Caco-2 (cell line): ENCODE measurements around the gene ZDHHC14. TPM values are rescaled to one million over a fixed set of nuclear protein-coding genes. Genes with fewer than 3 reads are reported as not detected.

Experiments
- BruUV-seq: library from RNA; stranded (reverse); fragments of 400-500 nt; replicated peaks from 2 replicates; lab custom pipeline; 2021; lab: Mats Ljungman, UMichigan
- CTCF ChIA-PET: fragments of 300-600 bp; sonication (Branson Sonifier 250); formaldehyde crosslinking; loops from one replicate; lab custom pipeline; 2022; ENCODE audit warnings: antibody characterized with exemption; lab: Charles Lee
- POLR2A ChIA-PET: fragments of 300-600 bp; sonication (Branson Sonifier 250); formaldehyde crosslinking; loops from one replicate; lab custom pipeline; 2022; ENCODE audit warnings: antibody characterized with exemption; lab: Charles Lee
- DNase-seq, 2 experiments: peaks; one replicate each; pipeline versions ENCODE4 v3.0.0 to v3.0.0-alpha.2; 2020 to 2022
- H3K27me3 ChIP-seq: replicated peaks from 2 replicates; pipeline ENCODE4 v1.6.0; 2011; ENCODE audit warnings: low read length; ENCODE audit not compliant: control insufficient read depth, insufficient read depth
- H3K36me3 ChIP-seq: 2 replicates; pipeline ENCODE4 v1.5.1; 2011; ENCODE audit warnings: low read length; ENCODE audit not compliant: control insufficient read depth, insufficient read depth
- H3K4me1 ChIP-seq: fragments of 250-450 bp; sonication (Bioruptor Pico); 2 replicates; pipeline ENCODE4 v1.5.1; 2020; ENCODE audit warnings: mild to moderate bottlenecking
- H3K4me3 ChIP-seq: 2 replicates; pipeline ENCODE4 v1.5.1; 2011; ENCODE audit warnings: low read depth, mild to moderate bottlenecking, control low read depth, low read length
- H3K9me3 ChIP-seq: fragments of 250-450 bp; sonication (Bioruptor Pico); 2 replicates; pipeline ENCODE4 v1.5.1; 2020; ENCODE audit warnings: mild to moderate bottlenecking, moderate library complexity
- H3K27ac Mint-ChIP-seq: one replicate; pipeline ENCODE4 v1.8.0; 2022; ENCODE audit warnings: mixed read lengths; ENCODE audit not compliant: unreplicated experiment
- H3K27me3 Mint-ChIP-seq: one replicate; pipeline ENCODE4 v1.8.0; 2022; ENCODE audit warnings: mixed read lengths; ENCODE audit not compliant: insufficient read depth, unreplicated experiment
- H3K36me3 Mint-ChIP-seq: one replicate; pipeline ENCODE4 v1.8.0; 2022; ENCODE audit warnings: mild to moderate bottlenecking, mixed read lengths; ENCODE audit not compliant: insufficient read depth, unreplicated experiment
- H3K4me1 Mint-ChIP-seq: one replicate; pipeline ENCODE4 v1.8.0; 2022; ENCODE audit warnings: low read depth, mixed read lengths; ENCODE audit not compliant: unreplicated experiment
- H3K4me3 Mint-ChIP-seq: one replicate; pipeline ENCODE4 v1.8.0; 2022; ENCODE audit warnings: mild to moderate bottlenecking, moderate library complexity, mixed read lengths; ENCODE audit not compliant: unreplicated experiment
- H3K9me3 Mint-ChIP-seq: one replicate; pipeline ENCODE4 v1.8.0; 2022; ENCODE audit warnings: mixed read lengths; ENCODE audit not compliant: unreplicated experiment
- CTCF ChIP-seq, 2 experiments: fragments of 200-600 bp in 1 of 2; IDR thresholded peaks; 1 replicate in 1 of 2; 2 replicates in 1 of 2; pipeline versions ENCODE4 v1.5.1 to v1.8.0; 2011 to 2022; ENCODE audit warnings: antibody characterized with exemption in 1 of 2, control low read depth in 1 of 2, inconsistent platforms in 1 of 2, low read depth in 1 of 2, low read length in 1 of 2, mild to moderate bottlenecking in 1 of 2, moderate library complexity in 1 of 2; ENCODE audit not compliant: insufficient read depth in 1 of 2, severe bottlenecking in 1 of 2, unreplicated experiment in 1 of 2
- intact Hi-C: fragments of 100-400 bp; cut with micrococcal nuclease; formaldehyde crosslinking; loops from one replicate; pipeline ENCODE4 v1.10.0; 2022; ENCODE audit not compliant: unreplicated experiment
- total RNA-seq: library from RNA; stranded (reverse); gene quantifications from 2 replicates; pipeline ENCODE4 v1.2.3, GENCODE V29; 2022

Gene ZDHHC14
- total RNA-seq, 1 experiment from 2014 or later, result 22.1 TPM

GRCh38 chr6:157592541-157592940 lies 211.6 kb downstream of the ZDHHC14 start:
- intact Hi-C loops, result no loop called here
- POLR2A ChIA-PET, result no interaction called here
- H3K9me3 Mint-ChIP-seq, result peaks cover 28% of the 10 kb centered on the region

GRCh38 chr6:157592980-157593379 lies 212.0 kb downstream of the ZDHHC14 start:
- peaks cover 30% of the 10 kb centered on the region for H3K36me3 Mint-ChIP-seq
- H3K4me1 Mint-ChIP-seq, result peaks cover 20% of the 10 kb centered on the region
- Histone ChIP-seq H3K9me3 (peaks cover 17% of the 10 kb centered on the region), H3K4me1 (peaks cover 12% of the 10 kb centered on the region), H3K4me3 (no peak overlapping the region), H3K27me3 (no peaks in the 10 kb centered on the region), H3K36me3 (no peaks in the 10 kb centered on the region; the same call in 1 of the 2 replicates)
- BruUV-seq, result no TSS peak
- H3K27ac Mint-ChIP-seq, result no peak overlapping the region
- no peak for TF ChIP-seq CTCF (IDR thresholded peaks at IDR 0.05; ENCODE audit: insufficient read depth in 1 of 2, low read depth in 1 of 2, low read length in 1 of 2, severe bottlenecking in 1 of 2, unreplicated experiment in 1 of 2)
- peaks cover 28% of the 10 kb centered on the region for H3K9me3 Mint-ChIP-seq
- no peak for DNase-seq
- intact Hi-C loops, result no loop called here
- no peak overlapping the region for H3K4me3 Mint-ChIP-seq
- ChIA-PET CTCF (no interaction called here), POLR2A (no interaction called here)
- H3K27me3 Mint-ChIP-seq, result no peaks in the 10 kb centered on the region

More at GRCh38 chr6:157592541-157592940, 211.6 kb downstream of the ZDHHC14 start:
- Mint-ChIP-seq H3K27ac (no peak overlapping the region), H3K4me3 (no peak overlapping the region), H3K27me3 (no peaks in the 10 kb centered on the region), H3K4me1 (peaks cover 18% of the 10 kb centered on the region), H3K36me3 (peaks cover 27% of the 10 kb centered on the region)
- no peak for DNase-seq
- Histone ChIP-seq H3K27me3 (no peaks in the 10 kb centered on the region), H3K9me3 (peaks cover 17% of the 10 kb centered on the region), H3K36me3 (no peaks in the 10 kb centered on the region; the same call in 1 of the 2 replicates), H3K4me1 (peaks cover 13% of the 10 kb centered on the region), H3K4me3 (no peak overlapping the region)
- BruUV-seq, result no TSS peak
- CTCF ChIA-PET, result no interaction called here
- TF ChIP-seq CTCF (IDR thresholded peaks at IDR 0.05; ENCODE audit: insufficient read depth in 1 of 2, low read depth in 1 of 2, low read length in 1 of 2, severe bottlenecking in 1 of 2, unreplicated experiment in 1 of 2), result no peak

GRCh38 chr6:157593596-157593995 lies 212.6 kb downstream of the ZDHHC14 start:
- H3K4me3 Mint-ChIP-seq, result no peak overlapping the region
- peaks cover 32% of the 10 kb centered on the region for H3K36me3 Mint-ChIP-seq
- ChIA-PET POLR2A (no interaction called here), CTCF (interaction anchor here (1.2 to 1.3 kb wide), 2 partner anchors 20 to 279 kb away, joined by 3 to 5 read pairs; no protein-coding TSS in a partner anchor)
- H3K27me3 Mint-ChIP-seq, result no peaks in the 10 kb centered on the region
- Histone ChIP-seq H3K27me3 (no peaks in the 10 kb centered on the region), H3K36me3 (no peaks in the 10 kb centered on the region; the same call in 1 of the 2 replicates), H3K9me3 (peaks cover 17% of the 10 kb centered on the region), H3K4me3 (no peak overlapping the region), H3K4me1 (peaks cover 12% of the 10 kb centered on the region)
- DNase-seq, result no peak
- no peak overlapping the region for H3K27ac Mint-ChIP-seq
- TF ChIP-seq CTCF (IDR thresholded peaks at IDR 0.05; ENCODE audit: insufficient read depth in 1 of 2, low read depth in 1 of 2, low read length in 1 of 2, severe bottlenecking in 1 of 2, unreplicated experiment in 1 of 2), result no peak
- intact Hi-C loops, result no loop called here
- H3K4me1 Mint-ChIP-seq, result peaks cover 23% of the 10 kb centered on the region
- H3K9me3 Mint-ChIP-seq, result peaks cover 26% of the 10 kb centered on the region
- no TSS peak for BruUV-seq
